HepG2 (cell line): ENCODE results near the gene AGAP1. TPM values are rescaled to one million over a fixed set of nuclear protein-coding genes. Genes with fewer than 3 reads are reported as not detected.

Experiments
- EED ChIP-seq: sonication (generic); formaldehyde crosslinking; IDR thresholded peaks from 2 replicates; pipeline ENCODE4 v1.5.0; 2020; ENCODE audit warnings: mild to moderate bottlenecking, missing genetic modification reagents
- FOXM1 ChIP-seq: sonication (generic); formaldehyde crosslinking; IDR thresholded peaks from 2 replicates; pipeline ENCODE4 v1.5.0; 2020; ENCODE audit warnings: missing genetic modification reagents
- KMT2A ChIP-seq: sonication (generic); formaldehyde crosslinking; IDR thresholded peaks from 2 replicates; pipeline ENCODE4 v1.4.0; 2020; ENCODE audit warnings: missing genetic modification reagents
- LCORL ChIP-seq, 2 experiments: fragments of 450-650 bp in 1 of 2; sonication (generic) in 1 of 2; formaldehyde crosslinking in 1 of 2; IDR thresholded peaks; 2 replicates each; pipeline versions ENCODE4 v1.5.0 to v1.6.1; 2017 to 2020; ENCODE audit warnings: antibody characterized with exemption in 1 of 2, missing genetic modification reagents in 1 of 2
- MED8 ChIP-seq: sonication (generic); formaldehyde crosslinking; IDR thresholded peaks from 2 replicates; pipeline ENCODE4 v1.8.1; 2023; ENCODE audit warnings: mild to moderate bottlenecking, missing genetic modification reagents; ENCODE audit not compliant: insufficient replicate concordance
- ZMYM4 ChIP-seq: sonication (generic); formaldehyde crosslinking; IDR thresholded peaks from 2 replicates; pipeline ENCODE4 v1.8.1; 2023; ENCODE audit warnings: mild to moderate bottlenecking, missing genetic modification reagents
- ZNF180 ChIP-seq: sonication (generic); formaldehyde crosslinking; IDR thresholded peaks from 2 replicates; pipeline ENCODE4 v1.4.0; 2020; ENCODE audit warnings: low read depth, missing genetic modification reagents, borderline replicate concordance
- ZNF232 ChIP-seq: sonication (generic); formaldehyde crosslinking; IDR thresholded peaks from 2 replicates; pipeline ENCODE4 v1.4.0; 2020; ENCODE audit warnings: missing genetic modification reagents, borderline replicate concordance
- ZNF563 ChIP-seq: sonication (generic); formaldehyde crosslinking; IDR thresholded peaks from 2 replicates; pipeline ENCODE4 v1.8.0; 2022; ENCODE audit warnings: mild to moderate bottlenecking, moderate library complexity, missing genetic modification reagents
- ZNF672 ChIP-seq: sonication (generic); formaldehyde crosslinking; IDR thresholded peaks from 2 replicates; pipeline ENCODE4 v1.8.1; 2022; ENCODE audit warnings: missing genetic modification reagents
- polyA plus RNA-seq, 8 experiments: library from polyadenylated mRNA; depleted of rRNA in 3 of 8; stranded (reverse) in 7 of 8; unstranded in 1 of 8; fragments of >200 nt; fragmentation: Illumina TruSeq in 4 of 8; extraction: Trizol in 4 of 8; gene quantifications; 2 replicates each; pipeline versions ENCODE4 v1.2.1 to v1.2.3, GENCODE V29; 2011 to 2016; ENCODE audit warnings: low read depth in 4 of 8, missing spikeins in 1 of 8, mixed read lengths in 1 of 8; ENCODE audit not compliant: insufficient read depth in 1 of 8
- total RNA-seq, 5 experiments: library from RNA; depleted of rRNA; stranded (reverse); fragments of >200 nt; fragmentation: Illumina TruSeq; extraction: Trizol; gene quantifications; 2 replicates each; pipeline ENCODE4 v1.2.3, GENCODE V29; 2016; ENCODE audit warnings: low read depth in 1 of 5
- TF ChIP-seq, protein P1 (sequence below): sonication (generic); formaldehyde crosslinking; IDR thresholded peaks from 2 replicates; pipeline ENCODE4 v1.5.1; 2020; ENCODE audit warnings: missing genetic modification reagents, mild to moderate bottlenecking, borderline replicate concordance
- TF ChIP-seq, protein P2 (sequence below): IDR thresholded peaks from 2 replicates; pipeline ENCODE4 v1.6.1; 2016
- TF ChIP-seq, protein P3 (sequence below): IDR thresholded peaks from 2 replicates; pipeline ENCODE4 v1.6.1; 2016; ENCODE audit warnings: low read depth, control low read depth
- TF ChIP-seq, protein P4 (sequence below): sonication (generic); formaldehyde crosslinking; conservative IDR thresholded peaks from 2 replicates; pipeline ENCODE4 v1.8.0; 2022; ENCODE audit warnings: low read depth, missing genetic modification reagents
- TF ChIP-seq, protein P5 (sequence below): sonication (generic); formaldehyde crosslinking; IDR thresholded peaks from 2 replicates; pipeline ENCODE4 v1.4.0; 2020; ENCODE audit warnings: missing genetic modification reagents
- TF ChIP-seq, protein P6 (sequence below): sonication (generic); formaldehyde crosslinking; IDR thresholded peaks from 2 replicates; pipeline ENCODE4 v1.8.0; 2022; ENCODE audit warnings: mild to moderate bottlenecking, missing genetic modification reagents

Gene AGAP1
- total and polyA plus RNA-seq, 2 of the 13 experiments (the other 11 are each of a cell fraction or from before 2014, with no cell fraction given), result 21.2 to 32.7 TPM

DNA sequence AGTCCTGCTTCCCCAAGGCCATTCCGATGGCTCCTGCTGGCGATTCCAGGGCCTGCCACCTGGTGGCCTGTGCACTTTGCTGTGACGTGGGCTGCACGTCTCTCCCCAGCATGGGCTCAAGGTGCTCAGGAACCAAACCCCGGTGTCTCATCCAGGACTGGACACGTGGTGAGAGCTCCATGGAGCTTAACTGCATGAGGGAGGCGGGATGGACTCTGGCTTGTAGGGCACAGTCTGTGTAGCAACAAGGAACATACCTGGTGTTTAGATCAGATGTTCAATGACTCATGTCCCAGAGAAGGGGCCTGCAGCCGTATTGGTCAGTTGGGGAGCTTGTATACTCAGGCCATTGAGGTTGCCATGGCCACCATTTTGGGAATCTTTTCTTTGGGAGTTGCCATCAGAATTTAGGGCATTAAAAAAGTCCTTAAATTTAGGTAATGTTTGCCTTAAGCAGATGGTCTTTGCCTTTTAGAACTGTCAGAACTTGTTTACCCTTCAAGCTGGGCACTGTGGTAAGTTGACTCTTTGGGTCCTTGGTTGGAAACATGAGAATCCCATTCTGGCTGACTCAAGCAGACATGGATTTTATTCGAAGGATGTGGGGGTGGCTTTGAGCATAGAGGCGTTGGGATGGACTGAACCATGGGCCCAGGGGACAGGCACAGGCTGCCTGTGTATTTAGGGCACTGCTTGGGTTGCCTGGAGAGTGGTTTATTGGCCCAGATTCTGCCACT is 21.0 kb downstream of the AGAP1 start (continued):
- TF ChIP-seq, protein P1, sequence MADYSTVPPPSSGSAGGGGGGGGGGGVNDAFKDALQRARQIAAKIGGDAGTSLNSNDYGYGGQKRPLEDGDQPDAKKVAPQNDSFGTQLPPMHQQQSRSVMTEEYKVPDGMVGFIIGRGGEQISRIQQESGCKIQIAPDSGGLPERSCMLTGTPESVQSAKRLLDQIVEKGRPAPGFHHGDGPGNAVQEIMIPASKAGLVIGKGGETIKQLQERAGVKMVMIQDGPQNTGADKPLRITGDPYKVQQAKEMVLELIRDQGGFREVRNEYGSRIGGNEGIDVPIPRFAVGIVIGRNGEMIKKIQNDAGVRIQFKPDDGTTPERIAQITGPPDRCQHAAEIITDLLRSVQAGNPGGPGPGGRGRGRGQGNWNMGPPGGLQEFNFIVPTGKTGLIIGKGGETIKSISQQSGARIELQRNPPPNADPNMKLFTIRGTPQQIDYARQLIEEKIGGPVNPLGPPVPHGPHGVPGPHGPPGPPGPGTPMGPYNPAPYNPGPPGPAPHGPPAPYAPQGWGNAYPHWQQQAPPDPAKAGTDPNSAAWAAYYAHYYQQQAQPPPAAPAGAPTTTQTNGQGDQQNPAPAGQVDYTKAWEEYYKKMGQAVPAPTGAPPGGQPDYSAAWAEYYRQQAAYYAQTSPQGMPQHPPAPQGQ, result 0 out of 2 replicates have a peak, but pooled peaks have one; percentile 32
- TF ChIP-seq ZNF180 (CRISPR knock-in tag), result no peak
- TF ChIP-seq LCORL (IDR thresholded peaks at IDR 0.05), result 0 out of 2 replicates have a peak, but pooled peaks have one; percentile 81
- TF ChIP-seq LCORL (CRISPR knock-in tag; IDR thresholded peaks at IDR 0.05), result peak; percentile 93
- TF ChIP-seq ZNF672 (CRISPR knock-in tag), result no peak
- TF ChIP-seq MED8 (CRISPR knock-in tag), result peak; percentile 71
- no peak for TF ChIP-seq FOXM1 (CRISPR knock-in tag)
- peak; percentile 79 for TF ChIP-seq KMT2A (CRISPR knock-in tag)
- TF ChIP-seq ZNF563 (CRISPR knock-in tag), result peak; percentile 83; the same call in 1 of the 2 replicates
- TF ChIP-seq, protein P2, sequence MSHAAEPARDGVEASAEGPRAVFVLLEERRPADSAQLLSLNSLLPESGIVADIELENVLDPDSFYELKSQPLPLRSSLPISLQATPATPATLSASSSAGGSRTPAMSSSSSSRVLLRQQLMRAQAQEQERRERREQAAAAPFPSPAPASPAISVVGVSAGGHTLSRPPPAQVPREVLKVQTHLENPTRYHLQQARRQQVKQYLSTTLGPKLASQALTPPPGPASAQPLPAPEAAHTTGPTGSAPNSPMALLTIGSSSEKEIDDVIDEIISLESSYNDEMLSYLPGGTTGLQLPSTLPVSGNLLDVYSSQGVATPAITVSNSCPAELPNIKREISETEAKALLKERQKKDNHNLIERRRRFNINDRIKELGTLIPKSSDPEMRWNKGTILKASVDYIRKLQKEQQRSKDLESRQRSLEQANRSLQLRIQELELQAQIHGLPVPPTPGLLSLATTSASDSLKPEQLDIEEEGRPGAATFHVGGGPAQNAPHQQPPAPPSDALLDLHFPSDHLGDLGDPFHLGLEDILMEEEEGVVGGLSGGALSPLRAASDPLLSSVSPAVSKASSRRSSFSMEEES (CRISPR knock-in tag), result peak; percentile 86
- TF ChIP-seq ZNF232 (CRISPR knock-in tag), result peak; percentile 91; the same call in 1 of the 2 replicates
- TF ChIP-seq, protein P3, sequence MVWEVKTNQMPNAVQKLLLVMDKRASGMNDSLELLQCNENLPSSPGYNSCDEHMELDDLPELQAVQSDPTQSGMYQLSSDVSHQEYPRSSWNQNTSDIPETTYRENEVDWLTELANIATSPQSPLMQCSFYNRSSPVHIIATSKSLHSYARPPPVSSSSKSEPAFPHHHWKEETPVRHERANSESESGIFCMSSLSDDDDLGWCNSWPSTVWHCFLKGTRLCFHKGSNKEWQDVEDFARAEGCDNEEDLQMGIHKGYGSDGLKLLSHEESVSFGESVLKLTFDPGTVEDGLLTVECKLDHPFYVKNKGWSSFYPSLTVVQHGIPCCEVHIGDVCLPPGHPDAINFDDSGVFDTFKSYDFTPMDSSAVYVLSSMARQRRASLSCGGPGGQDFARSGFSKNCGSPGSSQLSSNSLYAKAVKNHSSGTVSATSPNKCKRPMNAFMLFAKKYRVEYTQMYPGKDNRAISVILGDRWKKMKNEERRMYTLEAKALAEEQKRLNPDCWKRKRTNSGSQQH (CRISPR knock-in tag), result peak; percentile 94
- TF ChIP-seq ZMYM4 (CRISPR knock-in tag), result peak; percentile 98
- TF ChIP-seq, protein P4, sequence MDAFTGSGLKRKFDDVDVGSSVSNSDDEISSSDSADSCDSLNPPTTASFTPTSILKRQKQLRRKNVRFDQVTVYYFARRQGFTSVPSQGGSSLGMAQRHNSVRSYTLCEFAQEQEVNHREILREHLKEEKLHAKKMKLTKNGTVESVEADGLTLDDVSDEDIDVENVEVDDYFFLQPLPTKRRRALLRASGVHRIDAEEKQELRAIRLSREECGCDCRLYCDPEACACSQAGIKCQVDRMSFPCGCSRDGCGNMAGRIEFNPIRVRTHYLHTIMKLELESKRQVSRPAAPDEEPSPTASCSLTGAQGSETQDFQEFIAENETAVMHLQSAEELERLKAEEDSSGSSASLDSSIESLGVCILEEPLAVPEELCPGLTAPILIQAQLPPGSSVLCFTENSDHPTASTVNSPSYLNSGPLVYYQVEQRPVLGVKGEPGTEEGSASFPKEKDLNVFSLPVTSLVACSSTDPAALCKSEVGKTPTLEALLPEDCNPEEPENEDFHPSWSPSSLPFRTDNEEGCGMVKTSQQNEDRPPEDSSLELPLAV (CRISPR knock-in tag), result no peak
- TF ChIP-seq, protein P5, sequence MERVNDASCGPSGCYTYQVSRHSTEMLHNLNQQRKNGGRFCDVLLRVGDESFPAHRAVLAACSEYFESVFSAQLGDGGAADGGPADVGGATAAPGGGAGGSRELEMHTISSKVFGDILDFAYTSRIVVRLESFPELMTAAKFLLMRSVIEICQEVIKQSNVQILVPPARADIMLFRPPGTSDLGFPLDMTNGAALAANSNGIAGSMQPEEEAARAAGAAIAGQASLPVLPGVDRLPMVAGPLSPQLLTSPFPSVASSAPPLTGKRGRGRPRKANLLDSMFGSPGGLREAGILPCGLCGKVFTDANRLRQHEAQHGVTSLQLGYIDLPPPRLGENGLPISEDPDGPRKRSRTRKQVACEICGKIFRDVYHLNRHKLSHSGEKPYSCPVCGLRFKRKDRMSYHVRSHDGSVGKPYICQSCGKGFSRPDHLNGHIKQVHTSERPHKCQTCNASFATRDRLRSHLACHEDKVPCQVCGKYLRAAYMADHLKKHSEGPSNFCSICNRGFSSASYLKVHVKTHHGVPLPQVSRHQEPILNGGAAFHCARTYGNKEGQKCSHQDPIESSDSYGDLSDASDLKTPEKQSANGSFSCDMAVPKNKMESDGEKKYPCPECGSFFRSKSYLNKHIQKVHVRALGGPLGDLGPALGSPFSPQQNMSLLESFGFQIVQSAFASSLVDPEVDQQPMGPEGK (CRISPR knock-in tag), result peak; percentile 58; the same call in 1 of the 2 replicates
- 0 out of 2 replicates have a peak, but pooled peaks have one; percentile 32 for TF ChIP-seq EED (CRISPR knock-in tag)
- TF ChIP-seq, protein P6, sequence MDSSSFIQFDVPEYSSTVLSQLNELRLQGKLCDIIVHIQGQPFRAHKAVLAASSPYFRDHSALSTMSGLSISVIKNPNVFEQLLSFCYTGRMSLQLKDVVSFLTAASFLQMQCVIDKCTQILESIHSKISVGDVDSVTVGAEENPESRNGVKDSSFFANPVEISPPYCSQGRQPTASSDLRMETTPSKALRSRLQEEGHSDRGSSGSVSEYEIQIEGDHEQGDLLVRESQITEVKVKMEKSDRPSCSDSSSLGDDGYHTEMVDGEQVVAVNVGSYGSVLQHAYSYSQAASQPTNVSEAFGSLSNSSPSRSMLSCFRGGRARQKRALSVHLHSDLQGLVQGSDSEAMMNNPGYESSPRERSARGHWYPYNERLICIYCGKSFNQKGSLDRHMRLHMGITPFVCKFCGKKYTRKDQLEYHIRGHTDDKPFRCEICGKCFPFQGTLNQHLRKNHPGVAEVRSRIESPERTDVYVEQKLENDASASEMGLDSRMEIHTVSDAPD (CRISPR knock-in tag), result peak; percentile 47
